Neural cell (in vitro differentiated cells): ENCODE results near the gene USF1. TPM values are rescaled to one million over a fixed set of nuclear protein-coding genes. Genes with fewer than 3 reads are reported as not detected.

ENCODE experiments used
- H2AFZ ChIP-seq: fragments of 200-600, 300-800 bp; sonication (generic), shearing (Covaris generic); 2 replicates; pipeline ENCODE4 v1.6.0; 2014; ENCODE audit warnings: low read depth, mild to moderate bottlenecking, antibody characterized with exemption, low read length, moderate library complexity
- H3F3A ChIP-seq: fragments of 200-600 bp; shearing (Covaris generic); 2 replicates; pipeline ENCODE4 v1.6.1; 2016; ENCODE audit warnings: mild to moderate bottlenecking, moderate library complexity, mixed read lengths, antibody characterized with exemption, low read length; ENCODE audit not compliant: insufficient read depth, poor library complexity, severe bottlenecking
- H3K27ac ChIP-seq: fragments of 200-600, 300-800 bp; sonication (generic), shearing (Covaris generic); 2 replicates; pipeline ENCODE4 v1.5.1; 2014; ENCODE audit warnings: mild to moderate bottlenecking, low read length, moderate library complexity
- H3K27me3 ChIP-seq: fragments of 300-800, 200-600 bp; sonication (generic), shearing (Covaris generic); 2 replicates; pipeline ENCODE4 v1.6.0; 2014; ENCODE audit warnings: mild to moderate bottlenecking, low read depth, low read length, moderate library complexity; ENCODE audit not compliant: insufficient read depth
- H3K36me3 ChIP-seq: fragments of 300-800, 200-600 bp; sonication (generic), shearing (Covaris generic); 2 replicates; pipeline ENCODE4 v1.5.1; 2014; ENCODE audit warnings: mild to moderate bottlenecking, antibody characterized with exemption, low read length, moderate library complexity; ENCODE audit not compliant: insufficient read depth
- H3K4me2 ChIP-seq: fragments of 300-800, 200-600 bp; sonication (generic), shearing (Covaris generic); 2 replicates; pipeline ENCODE4 v1.6.0; 2014; ENCODE audit warnings: mild to moderate bottlenecking, low read length
- H3K4me3 ChIP-seq: fragments of 300-800, 200-600 bp; sonication (generic), shearing (Covaris generic); 2 replicates; pipeline ENCODE4 v1.5.1; 2014; ENCODE audit warnings: mild to moderate bottlenecking, low read length, moderate library complexity
- H3K79me2 ChIP-seq: fragments of 200-600 bp; shearing (Covaris generic); replicated peaks from 2 replicates; pipeline ENCODE4 v1.6.0; 2014; ENCODE audit warnings: mild to moderate bottlenecking, low read length, moderate library complexity; ENCODE audit not compliant: insufficient read depth
- H3K9ac ChIP-seq: fragments of 300-800, 200-600 bp; sonication (generic), shearing (Covaris generic); 2 replicates; pipeline ENCODE4 v1.6.1; 2016; ENCODE audit warnings: mild to moderate bottlenecking, low read length, mixed read lengths
- H3K9me2 ChIP-seq: fragments of 200-600 bp; shearing (Covaris generic); 2 replicates; pipeline ENCODE4 v1.6.1; 2016; ENCODE audit warnings: mild to moderate bottlenecking, low read length, mixed read lengths; ENCODE audit not compliant: insufficient read depth
- H3K9me3 ChIP-seq: fragments of 200-600, 300-800 bp; sonication (generic), shearing (Covaris generic); 2 replicates; pipeline ENCODE4 v1.6.1; 2016; ENCODE audit warnings: mild to moderate bottlenecking, mixed run types, low read length, moderate library complexity, mixed read lengths
- H4K20me1 ChIP-seq: fragments of 200-600 bp; shearing (Covaris generic); 2 replicates; pipeline ENCODE4 v1.6.1; 2016; ENCODE audit warnings: mild to moderate bottlenecking, mixed run types; ENCODE audit not compliant: insufficient read depth
- CTCF ChIP-seq: fragments of 450-650 bp; IDR thresholded peaks from 2 replicates; pipeline ENCODE4 v1.5.1; 2014; ENCODE audit warnings: antibody characterized with exemption, mild to moderate bottlenecking, moderate library complexity; ENCODE audit not compliant: poor library complexity, severe bottlenecking
- EP300 ChIP-seq: fragments of 450-650 bp; conservative IDR thresholded peaks from 2 replicates; pipeline ENCODE4 v1.6.1; 2014; ENCODE audit warnings: antibody characterized with exemption, mild to moderate bottlenecking, moderate library complexity; ENCODE audit not compliant: poor library complexity, severe bottlenecking
- EZH2 ChIP-seq: fragments of 200-600, 300-800 bp; shearing (Covaris generic), sonication (generic); IDR thresholded peaks from 2 replicates; pipeline ENCODE4 v1.6.1; 2014; ENCODE audit warnings: antibody characterized with exemption, low read length, borderline replicate concordance, mild to moderate bottlenecking; ENCODE audit not compliant: insufficient read depth, poor library complexity, severe bottlenecking
- MXI1 ChIP-seq: fragments of 450-650 bp; conservative IDR thresholded peaks from 2 replicates; pipeline ENCODE4 v1.6.1; 2014; ENCODE audit warnings: antibody characterized with exemption, mild to moderate bottlenecking; ENCODE audit not compliant: poor library complexity, severe bottlenecking
- POLR2AphosphoS5 ChIP-seq: IDR thresholded peaks from 2 replicates; pipeline ENCODE4 v1.6.1; 2012
- RAD21 ChIP-seq: fragments of 450-650 bp; conservative IDR thresholded peaks from 2 replicates; pipeline ENCODE4 v1.6.1; 2014; ENCODE audit warnings: antibody characterized with exemption, mild to moderate bottlenecking, moderate library complexity
- SMC3 ChIP-seq: fragments of 450-650 bp; conservative IDR thresholded peaks from 2 replicates; pipeline ENCODE4 v1.6.1; 2014; ENCODE audit warnings: antibody characterized with exemption, mild to moderate bottlenecking, moderate library complexity; ENCODE audit not compliant: poor library complexity
- TAF1 ChIP-seq: IDR thresholded peaks from 2 replicates; pipeline ENCODE4 v1.6.1; 2012; ENCODE audit warnings: low read depth
- polyA plus RNA-seq: library from polyadenylated mRNA; depleted of rRNA; stranded (reverse); fragments of >200 nt; gene quantifications from 2 replicates; pipeline ENCODE4 v1.2.3, GENCODE V29; 2014
- TF ChIP-seq, protein P1 (sequence below): IDR thresholded peaks from 2 replicates; pipeline ENCODE4 v1.6.1; 2012; ENCODE audit warnings: borderline replicate concordance

USF1 gene
- polyA plus RNA-seq, 1 donor from 2014 or later, result 366 TPM

DNA sequence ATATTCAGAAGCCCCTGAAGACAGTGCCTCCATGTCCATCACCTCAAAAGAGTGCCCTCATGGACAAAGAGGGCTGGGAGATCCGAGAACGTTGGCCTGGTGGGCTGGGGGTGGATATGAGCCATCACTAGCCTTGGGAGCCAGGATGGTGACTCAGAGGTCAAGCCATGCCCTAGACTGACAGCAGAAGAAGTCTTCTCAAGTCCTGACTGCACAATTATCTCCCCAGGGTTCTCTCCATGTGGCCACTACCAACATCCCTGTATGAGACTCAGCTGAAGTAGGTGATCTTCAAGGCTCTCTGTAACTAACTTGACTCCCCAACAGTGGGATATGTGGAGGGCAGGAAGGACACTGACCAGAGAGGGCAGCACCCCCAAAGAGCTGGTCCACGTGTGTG is 7.1 kb upstream of the USF1 start:
- H3K4me2 ChIP-seq, result no peak overlapping the region
- TF ChIP-seq CTCF (no peak), MXI1 (no peak), SMC3 (no peak), POLR2AphosphoS5 (no peak), EP300 (no peak), TAF1 (no peak), RAD21 (no peak), EZH2 (no peak)
- TF ChIP-seq, protein P1, sequence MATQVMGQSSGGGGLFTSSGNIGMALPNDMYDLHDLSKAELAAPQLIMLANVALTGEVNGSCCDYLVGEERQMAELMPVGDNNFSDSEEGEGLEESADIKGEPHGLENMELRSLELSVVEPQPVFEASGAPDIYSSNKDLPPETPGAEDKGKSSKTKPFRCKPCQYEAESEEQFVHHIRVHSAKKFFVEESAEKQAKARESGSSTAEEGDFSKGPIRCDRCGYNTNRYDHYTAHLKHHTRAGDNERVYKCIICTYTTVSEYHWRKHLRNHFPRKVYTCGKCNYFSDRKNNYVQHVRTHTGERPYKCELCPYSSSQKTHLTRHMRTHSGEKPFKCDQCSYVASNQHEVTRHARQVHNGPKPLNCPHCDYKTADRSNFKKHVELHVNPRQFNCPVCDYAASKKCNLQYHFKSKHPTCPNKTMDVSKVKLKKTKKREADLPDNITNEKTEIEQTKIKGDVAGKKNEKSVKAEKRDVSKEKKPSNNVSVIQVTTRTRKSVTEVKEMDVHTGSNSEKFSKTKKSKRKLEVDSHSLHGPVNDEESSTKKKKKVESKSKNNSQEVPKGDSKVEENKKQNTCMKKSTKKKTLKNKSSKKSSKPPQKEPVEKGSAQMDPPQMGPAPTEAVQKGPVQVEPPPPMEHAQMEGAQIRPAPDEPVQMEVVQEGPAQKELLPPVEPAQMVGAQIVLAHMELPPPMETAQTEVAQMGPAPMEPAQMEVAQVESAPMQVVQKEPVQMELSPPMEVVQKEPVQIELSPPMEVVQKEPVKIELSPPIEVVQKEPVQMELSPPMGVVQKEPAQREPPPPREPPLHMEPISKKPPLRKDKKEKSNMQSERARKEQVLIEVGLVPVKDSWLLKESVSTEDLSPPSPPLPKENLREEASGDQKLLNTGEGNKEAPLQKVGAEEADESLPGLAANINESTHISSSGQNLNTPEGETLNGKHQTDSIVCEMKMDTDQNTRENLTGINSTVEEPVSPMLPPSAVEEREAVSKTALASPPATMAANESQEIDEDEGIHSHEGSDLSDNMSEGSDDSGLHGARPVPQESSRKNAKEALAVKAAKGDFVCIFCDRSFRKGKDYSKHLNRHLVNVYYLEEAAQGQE, result no peak
- no peaks in the 10 kb centered on the region for H3F3A ChIP-seq
- no peak overlapping the region for H2AFZ ChIP-seq
- no peaks in the 10 kb centered on the region for H3K9me2 ChIP-seq
- H3K9me3 ChIP-seq, result peaks cover 5% of the 10 kb centered on the region
- no peak overlapping the region for H3K9ac ChIP-seq
- H3K27me3 ChIP-seq, result no peaks in the 10 kb centered on the region
- H4K20me1 ChIP-seq, result no peaks in the 10 kb centered on the region
- no peaks in the 10 kb centered on the region for H3K79me2 ChIP-seq
- H3K36me3 ChIP-seq, result no peaks in the 10 kb centered on the region
- no peak overlapping the region for H3K4me3 ChIP-seq
- no peak overlapping the region for H3K27ac ChIP-seq

DNA sequence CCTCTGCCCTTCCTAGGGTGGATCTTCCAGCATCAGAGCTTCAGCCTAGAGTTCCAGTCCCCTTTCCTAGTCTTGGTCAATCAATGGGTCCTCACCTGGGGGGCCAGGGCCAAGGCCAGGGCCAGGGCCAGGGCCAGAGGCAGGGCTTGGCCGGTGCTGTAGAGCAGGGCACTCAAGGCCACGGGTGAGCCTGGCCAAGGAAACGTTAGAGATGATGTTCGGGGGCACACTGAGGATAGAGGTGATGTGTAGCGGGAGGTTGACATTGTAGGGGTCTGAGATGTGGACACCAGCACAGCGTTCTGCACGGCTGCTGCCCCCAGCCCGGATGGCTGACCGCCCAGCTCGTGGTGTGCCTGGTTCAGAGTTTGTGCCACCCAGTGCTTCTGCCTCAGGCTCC is 5.4 kb upstream of the USF1 start:
- Histone ChIP-seq H2AFZ (no peak overlapping the region), H3K9me2 (no peaks in the 10 kb centered on the region), H3K27ac (no peak overlapping the region), H3K4me2 (no peak overlapping the region), H4K20me1 (no peaks in the 10 kb centered on the region), H3F3A (peaks cover 3% of the 10 kb centered on the region), H3K9me3 (peaks cover 12% of the 10 kb centered on the region), H3K9ac (no peak overlapping the region), H3K36me3 (no peaks in the 10 kb centered on the region), H3K4me3 (no peak overlapping the region), H3K27me3 (no peaks in the 10 kb centered on the region), H3K79me2 (no peaks in the 10 kb centered on the region)
- TF ChIP-seq RAD21, result no peak
- no peak for TF ChIP-seq POLR2AphosphoS5
- TF ChIP-seq EP300, result no peak
- TF ChIP-seq, protein P1, result no peak
- TF ChIP-seq EZH2, result no peak
- no peak for TF ChIP-seq CTCF
- TF ChIP-seq TAF1, result no peak
- no peak for TF ChIP-seq SMC3
- no peak for TF ChIP-seq MXI1
